GM06990 (cell line): Measurements from ENCODE around the gene FAM118A.

ENCODE experiments used
- DNase-seq: peaks from one replicate; pipeline ENCODE4 v3.0.0-alpha.2; 2011; ENCODE audit not compliant: insufficient read length; ENCODE audit errors: extremely low read depth
- H3K27me3 ChIP-seq: replicated peaks from 2 replicates; pipeline ENCODE4 v1.6.0; 2011; ENCODE audit warnings: low read length; ENCODE audit not compliant: control insufficient read depth, insufficient read depth
- H3K36me3 ChIP-seq: 2 replicates; pipeline ENCODE4 v1.5.1; 2011; ENCODE audit warnings: low read length; ENCODE audit not compliant: control insufficient read depth, insufficient read depth
- H3K4me3 ChIP-seq: replicated peaks from 2 replicates; pipeline ENCODE4 v1.5.1; 2011; ENCODE audit warnings: low read depth, mild to moderate bottlenecking, control low read depth, low read length
- CTCF ChIP-seq: IDR thresholded peaks from 2 replicates; pipeline ENCODE4 v1.5.1; 2011; ENCODE audit warnings: low read length, control low read depth, mild to moderate bottlenecking, inconsistent platforms; ENCODE audit not compliant: insufficient read depth, poor library complexity, severe bottlenecking

FAM118A gene

GRCh38 chr22:45263463-45264269, 46.1 kb upstream of the FAM118A start:
- H3K4me3 ChIP-seq, result no peak overlapping the region
- DNase-seq, result peak; percentile 85

GRCh38 chr22:45265535-45265934, 44.2 kb upstream of the FAM118A start:
- H3K27me3 ChIP-seq, result no peaks in the 10 kb centered on the region
- no peak for TF ChIP-seq CTCF
- no peaks in the 10 kb centered on the region for H3K36me3 ChIP-seq
- no peak for DNase-seq
- no peak overlapping the region for H3K4me3 ChIP-seq

More at GRCh38 chr22:45263463-45264269, 46.1 kb upstream of the FAM118A start:
- TF ChIP-seq CTCF, result peak; percentile 77
- H3K36me3 ChIP-seq, result no peaks in the 10 kb centered on the region
- H3K27me3 ChIP-seq, result no peaks in the 10 kb centered on the region

GRCh38 chr22:45268167-45268957, 41.4 kb upstream of the FAM118A start:
- no peaks in the 10 kb centered on the region for H3K27me3 ChIP-seq
- no peak for TF ChIP-seq CTCF
- no peaks in the 10 kb centered on the region for H3K36me3 ChIP-seq
- no peak for DNase-seq
- H3K4me3 ChIP-seq, result peak overlapping the region; percentile 62

- Histone ChIP-seq H3K4me3 (peak overlapping the region; percentile 62), H3K27me3 (no peaks in the 10 kb centered on the region), H3K36me3 (no peaks in the 10 kb centered on the region)
- DNase-seq, result peak; percentile 78
- peak; percentile 46 for TF ChIP-seq CTCF
Measured at GRCh38 chr22:45268958-45269844, 40.5 kb upstream of the FAM118A start.
